K562 (cell line): Measurements from ENCODE around the gene FCHO1.

Experiments
- CTCF ChIP-seq, 3 experiments: IDR thresholded peaks in 2 of 3; conservative IDR thresholded peaks in 1 of 3; 2 replicates each; pipeline ENCODE4 v1.5.1; 2011 to 2012; ENCODE audit warnings: low read length in 3 of 3, mild to moderate bottlenecking in 3 of 3, control low read depth in 2 of 3, improper control_type of control experiment in 1 of 3, inconsistent platforms in 1 of 3, low read depth in 1 of 3, mixed read lengths in 1 of 3, moderate library complexity in 1 of 3; ENCODE audit not compliant: insufficient read depth in 2 of 3
- ESRRB ChIP-seq: fragments of 250-450 bp; sonication (Bioruptor Pico); IDR thresholded peaks from 2 replicates; pipeline ENCODE4 v1.5.0; 2020; ENCODE audit warnings: mild to moderate bottlenecking, moderate library complexity, borderline replicate concordance
- ETS2 ChIP-seq: IDR thresholded peaks from 2 replicates; pipeline ENCODE4 v1.6.1; 2016; ENCODE audit warnings: borderline replicate concordance, missing genetic modification characterization, mild to moderate bottlenecking, moderate library complexity, missing compliant biosample characterization; ENCODE audit not compliant: poor library complexity, severe bottlenecking
- GTF2F1 ChIP-seq: IDR thresholded peaks from 2 replicates; pipeline ENCODE4 v1.6.1; 2011; ENCODE audit warnings: low read depth, low read length, improper control_type of control experiment
- ILK ChIP-seq: fragments of 450-650 bp; IDR thresholded peaks from 2 replicates; pipeline ENCODE4 v1.6.1; 2016; ENCODE audit warnings: missing genetic modification characterization, low read depth, mild to moderate bottlenecking, missing compliant biosample characterization, moderate library complexity, borderline replicate concordance
- KDM1A ChIP-seq, 2 experiments: fragments of 450-650 bp; IDR thresholded peaks; 2 replicates each; pipeline ENCODE4 v1.6.1; 2016; ENCODE audit warnings: mild to moderate bottlenecking in 2 of 2
- KLF1 ChIP-seq: fragments of 450-650 bp; IDR thresholded peaks from 2 replicates; pipeline ENCODE4 v1.6.1; 2016; ENCODE audit warnings: missing genetic modification characterization, missing compliant biosample characterization
- NFIC ChIP-seq: fragments of 450-650 bp; IDR thresholded peaks from 2 replicates; pipeline ENCODE4 v1.6.1; 2017; ENCODE audit warnings: mild to moderate bottlenecking, inconsistent platforms
- POLR2A ChIP-seq: fragments of 450-650 bp; conservative IDR thresholded peaks from 2 replicates; pipeline ENCODE4 v1.6.1; 2016
- SIN3A ChIP-seq, 2 experiments: fragments of 150-350 bp in 1 of 2; IDR thresholded peaks; 2 replicates each; pipeline ENCODE4 v1.6.1; 2011 to 2016; ENCODE audit warnings: borderline replicate concordance in 2 of 2, low read depth in 2 of 2, low read length in 2 of 2, mild to moderate bottlenecking in 2 of 2, moderate library complexity in 2 of 2; ENCODE audit not compliant: control insufficient read depth in 1 of 2
- ZNF407 ChIP-seq: fragments of 450-650 bp; IDR thresholded peaks from 2 replicates; pipeline ENCODE4 v1.6.1; 2016; ENCODE audit warnings: low read depth

DNA sequence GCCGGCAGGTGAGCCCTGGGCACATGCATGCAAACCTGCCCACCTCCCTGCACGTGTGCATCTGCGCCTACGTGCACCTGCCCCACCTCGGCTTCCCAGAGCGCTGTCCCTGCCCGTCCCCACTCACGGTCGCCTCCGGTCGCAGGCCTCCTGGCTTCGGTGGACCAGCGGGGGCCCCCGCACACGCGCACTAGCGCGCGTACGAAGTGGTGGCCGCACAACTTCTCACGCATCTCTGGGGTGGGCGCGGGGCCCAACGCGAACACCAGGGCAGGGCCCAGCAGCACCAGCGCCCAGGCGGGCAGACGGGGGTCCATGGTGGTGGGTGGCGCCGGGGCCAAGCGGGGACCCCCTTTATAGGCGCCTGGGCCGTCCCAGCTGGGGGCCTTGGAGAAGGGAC lies 69.9 kb downstream of the FCHO1 start, which contains the start of gene INSL3:
- TF ChIP-seq GTF2F1, result no peak
- TF ChIP-seq KDM1A (IDR thresholded peaks at IDR 0.05), result no peak
- TF ChIP-seq NFIC, result no peak
- TF ChIP-seq CTCF (IDR thresholded peaks at IDR 0.05 in 2 of 3, conservative IDR thresholded peaks at IDR 0.05 in 1 of 3; ENCODE audit: insufficient read depth in 2 of 3, low read depth in 1 of 3, low read length in 3 of 3), result no peak
- TF ChIP-seq POLR2A, result no peak
- TF ChIP-seq ZNF407, result no peak
- no peak for TF ChIP-seq KLF1 (tag)
- no peak for TF ChIP-seq SIN3A (IDR thresholded peaks at IDR 0.05; ENCODE audit: borderline replicate concordance in 2 of 2, control insufficient read depth in 1 of 2, low read depth in 2 of 2, low read length in 2 of 2)
- no peak for TF ChIP-seq ESRRB
- no peak for TF ChIP-seq ILK (tag)
- no peak for TF ChIP-seq ETS2 (tag)
